Parietal lobe (tissue), 1 donor: ENCODE data around the gene CWC27. TPM values are rescaled to one million over a fixed set of nuclear protein-coding genes. Genes with fewer than 3 reads are reported as not detected.

Source experiments
- total RNA-seq: library from RNA; depleted of rRNA; stranded (reverse); fragments of >200 nt; gene quantifications from one replicate; pipeline ENCODE4 v1.2.3, GENCODE V29; 2014

CWC27 gene
- 36.9 TPM for total RNA-seq

GRCh38 chr5:64768358-64769312, at the start of gene CWC27, which contains the start of gene SREK1IP1:
CWC27 (plus strand) TSS chr5:64768930; CDS start chr5:64769147, 217 bp downstream.
SREK1IP1 (minus strand) TSS chr5:64768691; CDS start chr5:64768517, 174 bp downstream.

Other genes with a start within 250 kb of the CWC27 start
- gene SHISAL2B, start 78.4 kb upstream of the CWC27 start, total RNA-seq = not detected
- gene SREK1IP1, start 239 bp upstream of the CWC27 start, total RNA-seq = 23.2 TPM